ENCODE results near the gene ULK4. TPM values are rescaled to one million over a fixed set of nuclear protein-coding genes. Genes with fewer than 3 reads are reported as not detected.

Gene ULK4
- total and polyA plus RNA-seq, 9 of the 15 experiments (the other 6 are each of a cell fraction or from before 2014, with no cell fraction given) = 3.0 to 5.9 (median 3.5) TPM

- no peak for ATAC-seq
- in situ Hi-C loops (cut with MboI) = loop anchor here (5.0 kb wide), 2 partner anchors 1293 to 1553 kb away; no protein-coding TSS in a partner anchor
- TF ChIP-seq EWSR1 (IDR thresholded peaks at IDR 0.05; ENCODE audit: borderline replicate concordance, low read depth, partially characterized antibody) = no peak
- TF ChIP-seq ZBTB11 (CRISPR knock-in tag; IDR thresholded peaks at IDR 0.05) = no peak
- TF ChIP-seq ELF2 (CRISPR knock-in tag; IDR thresholded peaks at IDR 0.05) = no peak
- TF ChIP-seq CHD7 (IDR thresholded peaks at IDR 0.05; ENCODE audit: low read depth, low read length) = no peak
- TF ChIP-seq MTF1 (CRISPR knock-in tag; IDR thresholded peaks at IDR 0.05; ENCODE audit: borderline replicate concordance) = no peak
- no peak for TF ChIP-seq MYC (IDR thresholded peaks at IDR 0.05; ENCODE audit: low read depth, low read length)
- no peak for TF ChIP-seq MYC (CRISPR knock-in tag; IDR thresholded peaks at IDR 0.05; ENCODE audit: borderline replicate concordance, low read depth)
These were observed 81.5 kb downstream of the ULK4 start for GRCh38 chr3:41880387-41880786.

More at GRCh38 chr3:41880387-41880786, 81.5 kb downstream of the ULK4 start:
- DNase-seq (ENCODE audit: extremely low read depth in 1 of 4, low spot score in 3 of 4) (no peak), FAIRE-seq (no peak)
- no peak overlapping the region for H2AFZ ChIP-seq (ENCODE audit: low read depth, low read length)
- no peaks in the 10 kb centered on the region for H3K9me1 ChIP-seq (ENCODE audit: control insufficient read depth, insufficient read depth, low read length)
- BruUV-seq (replicated peaks) = no TSS peak
- H3K36me3 ChIP-seq (ENCODE audit: control insufficient read depth, insufficient read depth, low read length) = no peaks in the 10 kb centered on the region
- peaks cover 0 to 6% of the 10 kb centered on the region in 2 experiments; a peak in 2 of 5 replicates for H3K27me3 ChIP-seq (ENCODE audit: control insufficient read depth in 2 of 2, insufficient read depth in 2 of 2, low read length in 2 of 2)
- no peak overlapping the region for H3K4me3 ChIP-seq
- H3K4me1 ChIP-seq (replicated peaks in 1 of 2; ENCODE audit: control insufficient read depth in 2 of 2, insufficient read depth in 2 of 2, low read length in 2 of 2) = no peaks in the 10 kb centered on the region
- no peaks in the 10 kb centered on the region for H3K79me2 ChIP-seq (ENCODE audit: control insufficient read depth, insufficient read depth, low read length)
- H3K27ac ChIP-seq (ENCODE audit: extremely low read depth, low read depth, low read length) = no peak overlapping the region
- CTCF ChIA-PET (ENCODE audit: low intra/inter-chr PET ratio) = interaction anchor here (1.0 to 1.9 kb wide), 4 partner anchors 218 to 1300 kb away, joined by 5 to 21 read pairs (median 10); no protein-coding TSS in a partner anchor
- WGBS (ENCODE audit: insufficient coverage, low coverage, missing lambda C conversion rate) = 0% methylated on average over 2 of the region's 2 CpGs
- no peaks in the 10 kb centered on the region for H3K9me3 ChIP-seq (replicated peaks; ENCODE audit: control insufficient read depth, insufficient read depth, low read depth, low read length)
- intact Hi-C loops (cut with micrococcal nuclease) = loop anchor here (5.0 to 10.0 kb wide), 2 partner anchors 1553 to 1686 kb away; no protein-coding TSS in a partner anchor
- POLR2A ChIA-PET = no interaction called here
- H3K9ac ChIP-seq (ENCODE audit: insufficient read depth in 1 of 2, low read depth in 2 of 2, low read length in 2 of 2) = no peak overlapping the region
- H3K4me2 ChIP-seq (ENCODE audit: insufficient read depth, low read length) = no peak overlapping the region
- H4K20me1 ChIP-seq (replicated peaks; ENCODE audit: control insufficient read depth, insufficient read depth, low read length) = no peaks in the 10 kb centered on the region

Data from K562 (cell line).